GM19397 (cell line): ENCODE results near the gene DIS3L2.
"Not testable (repeated sequence)": the region's sequence is repeated elsewhere in the genome, so short reads cannot be mapped to it uniquely, and the experiment has no call there.

ENCODE experiments used
- ATAC-seq: cut with Tn5 transposase; IDR thresholded peaks from one replicate; pipeline ENCODE4 v1.9.1; 2021; ENCODE audit warnings: mild to moderate bottlenecking, moderate library complexity; ENCODE audit not compliant: unreplicated experiment

DIS3L2 gene

GRCh38 chr2:232378735-232379151, 417.2 kb downstream of the DIS3L2 start, which contains the start of gene ALPP:
ALPP (plus strand) TSS chr2:232378751; CDS start chr2:232378803, 52 bp downstream.
- ATAC-seq: not testable (repeated sequence)

- not testable (repeated sequence) for ATAC-seq
Measured at GRCh38 chr2:232379610-232380590, 418.4 kb downstream of the DIS3L2 start.

- not testable (repeated sequence) for ATAC-seq
Measured at GRCh38 chr2:232381204-232382031, 419.9 kb downstream of the DIS3L2 start.

GRCh38 chr2:232382331-232383225, 421.1 kb downstream of the DIS3L2 start:
- ATAC-seq: no peak

GRCh38 chr2:232384466-232384865, 423.0 kb downstream of the DIS3L2 start:
- ATAC-seq: no peak

GRCh38 chr2:232385058-232385457, 423.5 kb downstream of the DIS3L2 start:
- not testable (repeated sequence) for ATAC-seq

GRCh38 chr2:232385660-232386489, 424.4 kb downstream of the DIS3L2 start:
- no peak for ATAC-seq

- no peak for ATAC-seq
Measured at GRCh38 chr2:232386490-232386739, 424.9 kb downstream of the DIS3L2 start.
